Measurements from ENCODE around the gene WDR89. TPM values are rescaled to one million over a fixed set of nuclear protein-coding genes. Genes with fewer than 3 reads are reported as not detected.
"Not testable (repeated sequence)": the region's sequence is repeated elsewhere in the genome, so short reads cannot be mapped to it uniquely, and the experiment has no call there.

The WDR89 gene
- total and polyA plus RNA-seq, 4 donors: 3.3 to 9.2 (median 5.5) TPM

GRCh38 chr14:63624203-63624602 lies 17.5 kb downstream of the WDR89 start:
- H3K27me3 ChIP-seq (ENCODE audit: control insufficient read depth in 4 of 4, insufficient read depth in 4 of 4, low read length in 3 of 4): no peaks in the 10 kb centered on the region

GRCh38 chr14:63621975-63622374 lies 19.7 kb downstream of the WDR89 start:
- DNase-seq (ENCODE audit: low spot score): not testable (repeated sequence)

More at GRCh38 chr14:63624203-63624602, 17.5 kb downstream of the WDR89 start:
- 93% methylated on average over 4 of the region's 4 CpGs for WGBS
- H3K4me1 ChIP-seq (ENCODE audit: control insufficient read depth in 4 of 4, insufficient read depth in 4 of 4, low read length in 3 of 4): no peaks in the 10 kb centered on the region
- no peak overlapping the region for H3K9ac ChIP-seq (ENCODE audit: low read depth in 1 of 2, low read length in 2 of 2)
- H3K9me3 ChIP-seq (ENCODE audit: control insufficient read depth in 4 of 4, low read length in 3 of 4): no peaks in the 10 kb centered on the region
- no peak for TF ChIP-seq ZBTB33 (IDR thresholded peaks at IDR 0.05)
- no peak for TF ChIP-seq TAF1 (conservative IDR thresholded peaks at IDR 0.05)
- TF ChIP-seq ATF3 (IDR thresholded peaks at IDR 0.05): no peak
- TF ChIP-seq EGR1 (IDR thresholded peaks at IDR 0.05; ENCODE audit: low read depth in 2 of 2): no peak
- TF ChIP-seq REST (IDR thresholded peaks at IDR 0.05): no peak
- TF ChIP-seq CTCF (IDR thresholded peaks at IDR 0.05; ENCODE audit: low read depth, low read length, missing input control): no peak
- TF ChIP-seq MAX (IDR thresholded peaks at IDR 0.05): no peak
- no peak for TF ChIP-seq NR2F2 (IDR thresholded peaks at IDR 0.05)
- no peak for TF ChIP-seq FOXA2 (IDR thresholded peaks at IDR 0.05)
- no peak for TF ChIP-seq SP1 (IDR thresholded peaks at IDR 0.05)
- TF ChIP-seq YY1 (IDR thresholded peaks at IDR 0.05): no peak
- TF ChIP-seq JUND (IDR thresholded peaks at IDR 0.05): no peak
- DNase-seq (ENCODE audit: low spot score): no peak
- H3K27ac ChIP-seq (ENCODE audit: low read depth in 1 of 2, low read length in 2 of 2): no peak overlapping the region
- no peak overlapping the region for H3K4me3 ChIP-seq (ENCODE audit: low read depth in 1 of 3, low read length in 3 of 3)
- peaks cover 0 to 2% (median 0%) of the 10 kb centered on the region in 4 donors for H3K36me3 ChIP-seq (ENCODE audit: control insufficient read depth in 4 of 4, insufficient read depth in 3 of 4, low read depth in 1 of 4, low read length in 3 of 4)

More at GRCh38 chr14:63621975-63622374, 19.7 kb downstream of the WDR89 start:
- H3K9ac ChIP-seq (ENCODE audit: low read depth in 1 of 2, low read length in 2 of 2); H3K27ac ChIP-seq (ENCODE audit: low read depth in 1 of 2, low read length in 2 of 2); H3K27me3 ChIP-seq (ENCODE audit: control insufficient read depth in 4 of 4, insufficient read depth in 4 of 4, low read length in 3 of 4); H3K4me3 ChIP-seq (ENCODE audit: low read depth in 1 of 3, low read length in 3 of 3); H3K36me3 ChIP-seq (ENCODE audit: control insufficient read depth in 4 of 4, insufficient read depth in 3 of 4, low read depth in 1 of 4, low read length in 3 of 4); H3K4me1 ChIP-seq (ENCODE audit: control insufficient read depth in 4 of 4, insufficient read depth in 4 of 4, low read length in 3 of 4); H3K9me3 ChIP-seq (ENCODE audit: control insufficient read depth in 4 of 4, low read length in 3 of 4): not testable (repeated sequence)
- 82% methylated on average over 7 of the region's 7 CpGs for WGBS

All from liver (tissue), 9 donors.